Measurements from ENCODE around the gene ZBTB44.
"Not testable (repeated sequence)": the region's sequence is repeated elsewhere in the genome, so short reads cannot be mapped to it uniquely, and the experiment has no call there.

The ZBTB44 gene

GRCh38 chr11:130197386-130198035 lies 117.2 kb downstream of the ZBTB44 start:
- no peak for DNase-seq (ENCODE audit: low read depth)

- no peak for DNase-seq (ENCODE audit: low read depth)
Measured at GRCh38 chr11:130194241-130195023, 120.3 kb downstream of the ZBTB44 start.

- DNase-seq (ENCODE audit: low read depth), result not testable (repeated sequence)
Measured at GRCh38 chr11:130193551-130193950, 121.2 kb downstream of the ZBTB44 start.

GRCh38 chr11:130192845-130193267 lies 121.9 kb downstream of the ZBTB44 start:
- DNase-seq (ENCODE audit: low read depth), result no peak

- DNase-seq (ENCODE audit: low read depth), result no peak
Measured at GRCh38 chr11:130191896-130192295, 122.8 kb downstream of the ZBTB44 start.

GRCh38 chr11:130190371-130190881 lies 124.3 kb downstream of the ZBTB44 start:
- DNase-seq (ENCODE audit: low read depth), result no peak

- DNase-seq (ENCODE audit: low read depth), result no peak
Measured at GRCh38 chr11:130189492-130190210, 125.1 kb downstream of the ZBTB44 start.

- DNase-seq (ENCODE audit: low read depth), result no peak
Measured at GRCh38 chr11:130188585-130189347, 126.0 kb downstream of the ZBTB44 start.

GRCh38 chr11:130188047-130188446 lies 126.7 kb downstream of the ZBTB44 start:
- DNase-seq (ENCODE audit: low read depth), result no peak

- DNase-seq (ENCODE audit: low read depth), result no peak
Measured at GRCh38 chr11:130187096-130187495, 127.6 kb downstream of the ZBTB44 start.

- DNase-seq (ENCODE audit: low read depth), result no peak
Measured at GRCh38 chr11:130183878-130184610, 130.7 kb downstream of the ZBTB44 start.

GRCh38 chr11:130181295-130182272 lies 133.1 kb downstream of the ZBTB44 start:
- DNase-seq (ENCODE audit: low read depth), result no peak

GRCh38 chr11:130180896-130181294 lies 133.8 kb downstream of the ZBTB44 start:
- no peak for DNase-seq (ENCODE audit: low read depth)

- no peak for DNase-seq (ENCODE audit: low read depth)
Measured at GRCh38 chr11:130180491-130180890, 134.2 kb downstream of the ZBTB44 start.

- DNase-seq (ENCODE audit: low read depth), result no peak
Measured at GRCh38 chr11:130179396-130180306, 135.1 kb downstream of the ZBTB44 start.

- DNase-seq (ENCODE audit: low read depth), result no peak
Measured at GRCh38 chr11:130178441-130179339, 136.0 kb downstream of the ZBTB44 start.

- DNase-seq (ENCODE audit: low read depth), result no peak
Measured at GRCh38 chr11:130177782-130178181, 136.9 kb downstream of the ZBTB44 start.
